Measurements from ENCODE around the gene RCCD1.
"Not testable (repeated sequence)": the region's sequence is repeated elsewhere in the genome, so short reads cannot be mapped to it uniquely, and the experiment has no call there.

The RCCD1 gene

DNA sequence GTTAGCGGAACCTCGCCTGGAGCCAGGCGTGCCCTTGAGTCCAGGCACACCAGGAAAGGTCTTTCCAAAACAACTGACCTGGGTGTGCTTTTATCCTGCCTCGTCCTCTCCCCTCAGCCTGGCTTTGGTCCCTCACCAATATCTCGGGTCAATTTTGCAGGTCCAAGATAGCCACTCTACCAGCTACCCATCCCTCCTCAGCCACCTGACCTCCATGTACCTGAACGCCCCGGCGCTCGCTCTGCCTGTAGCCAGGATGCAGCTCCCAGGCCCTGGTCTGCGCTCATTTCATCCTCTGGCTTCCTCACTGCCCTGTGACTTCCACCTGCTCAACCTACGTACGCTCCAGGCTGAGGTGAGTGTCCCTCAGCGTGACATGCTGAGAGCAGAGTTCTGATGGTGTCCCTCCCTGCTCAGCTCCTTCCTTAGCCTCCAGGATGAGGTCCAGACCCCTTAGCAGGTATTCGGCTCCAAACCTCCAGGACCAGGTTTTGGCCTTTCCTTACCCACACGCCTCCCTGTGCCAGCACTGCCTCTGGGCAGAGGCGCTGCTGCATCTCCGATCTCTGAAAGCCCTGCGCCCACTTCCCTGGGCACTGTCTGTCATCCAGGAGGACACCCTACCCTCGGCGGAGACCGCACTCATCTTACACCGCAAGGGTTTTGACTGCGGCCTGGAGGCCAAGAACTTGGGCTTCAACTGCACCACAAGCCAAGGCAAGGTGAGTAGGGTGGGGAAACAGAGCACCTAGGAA, 36.5 kb upstream of the RCCD1 start:
- DNase-seq = no peak

DNA sequence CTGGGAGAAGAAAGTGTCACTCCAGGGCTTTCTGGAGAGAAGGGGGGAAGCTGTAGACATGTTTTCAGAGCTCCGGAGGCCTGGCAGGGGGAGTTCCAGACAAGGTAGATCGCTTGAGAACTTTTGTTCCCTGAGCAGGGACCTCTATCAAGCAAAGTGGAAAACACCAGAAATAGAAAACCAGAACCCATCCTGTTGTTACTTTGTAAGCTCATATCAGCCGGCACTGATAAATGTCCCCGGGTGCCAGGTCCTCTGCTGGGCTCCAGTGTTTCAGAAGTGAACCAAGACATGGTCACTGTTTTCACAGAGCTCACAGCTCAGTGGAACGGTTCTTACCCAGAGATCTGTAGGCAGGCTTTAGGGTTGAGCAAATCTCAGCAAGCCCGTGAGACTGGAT, 35.8 kb upstream of the RCCD1 start:
- DNase-seq = no peak

DNA sequence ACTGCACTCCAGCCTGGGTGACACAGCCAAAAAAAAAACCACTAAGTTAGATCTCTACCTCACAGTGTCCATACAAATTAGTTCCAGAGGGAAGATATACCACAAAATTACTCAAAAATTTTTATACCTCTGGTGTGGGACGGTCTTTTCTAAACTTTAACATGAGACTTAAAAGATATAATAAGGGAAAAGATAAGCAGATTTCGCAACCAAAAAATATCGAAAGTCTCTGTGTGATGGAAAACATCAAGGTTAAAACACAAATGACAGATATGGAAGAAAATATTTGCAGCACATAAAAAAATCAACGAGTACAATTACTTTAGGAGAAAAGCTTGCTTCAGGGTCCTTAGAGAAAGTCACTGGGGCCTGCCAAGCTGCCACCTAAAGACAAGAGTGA, 32.8 kb upstream of the RCCD1 start:
- no peak for DNase-seq

DNA sequence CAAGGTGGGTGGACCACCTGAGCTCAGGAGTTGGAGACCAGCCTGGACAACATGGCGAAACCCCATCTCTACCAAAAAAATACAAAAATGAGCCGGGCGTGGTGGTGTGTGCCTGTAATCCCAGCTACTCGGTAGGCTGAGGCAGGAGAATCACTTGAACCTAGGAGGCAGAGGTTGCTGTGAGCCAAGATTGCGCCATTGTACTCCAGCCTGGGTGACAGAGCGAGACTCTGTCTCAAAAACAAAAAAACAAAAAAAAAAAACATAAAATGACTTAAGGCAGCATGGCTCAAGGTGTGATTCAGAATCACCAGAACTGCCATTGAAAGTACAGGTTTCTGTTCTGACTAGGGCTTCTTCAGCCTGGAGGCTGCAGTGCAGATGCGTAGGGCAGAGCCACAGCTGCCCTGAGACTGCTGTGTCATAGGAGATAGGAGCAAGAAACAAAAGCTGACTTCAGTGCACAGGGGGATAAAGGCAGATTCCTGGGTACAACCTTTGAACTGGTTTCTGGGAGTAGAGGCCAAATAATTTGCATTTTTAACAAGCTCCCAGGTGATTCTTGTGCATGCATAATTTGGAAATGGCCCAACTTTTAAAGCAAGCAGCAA, 31.9 kb upstream of the RCCD1 start:
- peak; percentile 45 to 61 for DNase-seq

DNA sequence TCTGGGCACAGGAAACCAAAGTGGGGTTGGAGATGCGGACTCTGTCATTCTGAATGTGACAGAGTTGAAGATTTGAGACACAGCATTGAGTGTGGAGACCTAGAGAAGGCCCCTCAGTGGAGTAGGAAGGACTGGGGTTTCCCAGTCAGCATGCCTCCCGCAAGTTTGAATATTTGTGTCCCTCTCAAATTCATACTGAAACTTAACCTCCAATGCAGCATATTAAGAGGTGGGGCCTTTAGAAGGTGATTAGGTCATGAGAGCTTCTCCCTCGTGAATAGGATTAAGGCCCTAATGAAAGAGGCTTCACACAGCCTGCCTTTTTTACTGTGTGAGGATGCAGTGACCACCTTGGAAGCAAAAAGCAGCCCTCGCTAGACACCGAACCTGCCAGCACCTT, 30.3 kb upstream of the RCCD1 start:
- peak in 1 of 2 experiments; percentile 37 for DNase-seq

DNA sequence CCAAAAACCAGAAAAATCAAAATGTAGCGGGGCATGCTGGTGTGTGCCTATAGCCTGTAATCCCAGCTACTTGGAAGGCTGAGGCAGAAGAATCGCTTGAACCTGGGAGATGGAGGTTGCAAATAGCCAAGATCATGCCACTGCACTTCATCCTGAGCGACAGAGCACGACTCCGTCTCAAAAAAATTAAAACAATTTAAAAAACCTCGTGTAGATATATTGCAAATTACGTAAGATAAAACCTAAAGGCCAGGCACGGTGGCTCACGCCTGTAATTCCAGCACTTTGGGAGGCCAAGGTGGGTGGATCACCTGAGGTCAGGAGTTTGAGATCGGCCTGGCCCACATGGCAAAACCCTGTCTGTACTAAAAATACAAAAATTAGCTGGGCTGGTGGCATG, 27.9 kb upstream of the RCCD1 start:
- DNase-seq = not testable (repeated sequence)

DNA sequence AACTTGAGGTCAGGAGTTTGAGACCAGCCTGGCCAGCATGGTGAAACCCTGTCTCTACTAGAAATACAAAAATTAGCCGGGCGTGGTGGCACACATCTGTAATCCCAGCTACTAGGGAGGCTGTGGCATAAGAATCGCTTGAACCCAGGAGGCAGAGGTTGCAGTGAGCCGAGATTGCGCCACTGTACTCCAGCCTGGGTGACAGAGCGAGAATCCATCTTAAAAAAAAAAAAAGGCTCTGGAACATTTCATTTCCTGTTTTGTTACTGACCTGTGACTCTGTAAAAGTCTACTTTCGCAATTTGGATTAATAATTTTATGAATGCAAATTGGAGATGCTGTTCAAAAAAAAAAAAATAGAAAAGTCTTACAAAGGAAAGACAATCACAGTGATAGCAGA, 26.6 kb upstream of the RCCD1 start:
- not testable (repeated sequence) for DNase-seq

DNA sequence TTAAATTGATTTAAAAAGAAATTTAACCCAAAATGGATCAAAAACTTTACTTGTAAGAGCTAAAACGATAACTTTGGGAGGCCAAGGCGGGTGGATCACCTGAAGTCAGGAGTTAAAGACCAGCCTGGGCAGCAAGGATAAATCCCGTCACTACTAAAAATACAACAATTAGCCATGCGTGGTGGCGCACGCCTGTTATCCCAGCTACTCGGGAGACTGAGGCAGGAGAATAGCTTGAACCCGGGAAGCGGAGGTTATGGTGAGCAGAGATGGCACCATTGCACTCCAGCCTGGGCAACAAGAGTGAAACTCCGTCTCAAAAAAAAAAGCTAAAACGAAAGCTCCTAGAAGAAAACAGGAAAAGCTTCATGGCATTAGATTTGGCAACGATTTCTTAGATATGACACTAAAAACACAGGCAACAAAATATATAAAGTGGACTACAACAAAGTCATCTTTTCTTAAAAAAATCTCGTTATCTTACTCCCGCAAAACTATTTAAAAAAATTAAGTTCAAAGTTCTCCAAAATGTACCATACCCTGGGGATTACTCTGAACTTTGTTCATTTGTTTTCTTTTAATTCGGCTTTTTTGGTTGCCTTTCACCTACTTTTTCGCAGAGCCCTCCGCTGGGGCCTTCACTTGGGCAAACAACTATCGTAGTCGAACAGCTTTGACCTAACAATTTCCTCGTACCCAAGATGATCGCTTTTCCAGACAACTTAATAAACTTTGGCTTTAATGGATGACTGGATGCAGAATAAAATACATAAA, 25.3 kb upstream of the RCCD1 start:
- no peak for DNase-seq

DNA sequence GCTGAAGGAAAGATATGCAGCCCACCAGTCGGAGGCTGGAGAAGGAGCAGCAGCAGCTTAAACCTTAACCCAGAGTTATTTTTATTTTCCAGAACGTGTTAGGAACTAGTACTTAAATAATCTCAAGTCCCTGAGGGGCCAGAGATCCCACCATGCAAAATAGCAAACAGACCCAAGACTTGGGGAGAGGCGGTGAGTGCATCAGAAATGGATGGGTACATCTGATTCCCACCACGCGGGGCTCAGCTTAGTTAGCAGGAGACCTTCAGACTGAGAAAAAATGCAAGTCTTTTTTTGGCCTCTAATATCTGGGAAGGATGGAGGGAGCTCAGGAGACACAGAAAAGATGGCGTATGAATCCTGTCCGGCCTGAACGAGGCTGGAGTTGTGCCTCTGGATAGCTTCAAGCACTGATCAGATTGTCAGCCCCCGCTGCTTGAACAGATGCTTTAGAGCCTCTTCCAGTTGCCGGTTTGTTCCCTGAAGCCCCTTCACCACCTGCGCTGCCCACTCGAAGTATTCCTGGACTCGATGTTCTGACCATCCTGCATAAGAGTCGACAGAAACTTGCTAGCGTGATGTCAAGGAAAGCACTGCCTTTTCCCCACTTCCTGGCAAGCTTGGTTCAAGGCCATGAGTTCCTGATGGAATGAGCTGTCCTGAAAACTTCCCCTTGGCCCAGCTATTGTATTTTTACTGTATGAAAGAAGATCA, 23.7 kb upstream of the RCCD1 start:
- peak; percentile 11 to 23 for DNase-seq

DNA sequence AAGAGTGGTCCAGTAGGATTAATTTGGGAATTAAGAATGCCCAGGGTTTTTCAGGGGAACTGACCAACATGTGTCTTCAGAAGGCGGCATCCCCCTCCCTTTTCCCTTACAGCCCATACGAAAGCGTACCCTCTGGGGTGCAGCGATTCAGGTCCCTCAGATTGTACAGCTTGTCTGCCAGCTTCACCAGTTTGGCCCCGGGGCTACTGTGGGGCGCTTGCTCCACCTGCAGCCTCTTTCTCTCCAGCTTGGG, 23.2 kb upstream of the RCCD1 start:
- DNase-seq = no peak

DNA sequence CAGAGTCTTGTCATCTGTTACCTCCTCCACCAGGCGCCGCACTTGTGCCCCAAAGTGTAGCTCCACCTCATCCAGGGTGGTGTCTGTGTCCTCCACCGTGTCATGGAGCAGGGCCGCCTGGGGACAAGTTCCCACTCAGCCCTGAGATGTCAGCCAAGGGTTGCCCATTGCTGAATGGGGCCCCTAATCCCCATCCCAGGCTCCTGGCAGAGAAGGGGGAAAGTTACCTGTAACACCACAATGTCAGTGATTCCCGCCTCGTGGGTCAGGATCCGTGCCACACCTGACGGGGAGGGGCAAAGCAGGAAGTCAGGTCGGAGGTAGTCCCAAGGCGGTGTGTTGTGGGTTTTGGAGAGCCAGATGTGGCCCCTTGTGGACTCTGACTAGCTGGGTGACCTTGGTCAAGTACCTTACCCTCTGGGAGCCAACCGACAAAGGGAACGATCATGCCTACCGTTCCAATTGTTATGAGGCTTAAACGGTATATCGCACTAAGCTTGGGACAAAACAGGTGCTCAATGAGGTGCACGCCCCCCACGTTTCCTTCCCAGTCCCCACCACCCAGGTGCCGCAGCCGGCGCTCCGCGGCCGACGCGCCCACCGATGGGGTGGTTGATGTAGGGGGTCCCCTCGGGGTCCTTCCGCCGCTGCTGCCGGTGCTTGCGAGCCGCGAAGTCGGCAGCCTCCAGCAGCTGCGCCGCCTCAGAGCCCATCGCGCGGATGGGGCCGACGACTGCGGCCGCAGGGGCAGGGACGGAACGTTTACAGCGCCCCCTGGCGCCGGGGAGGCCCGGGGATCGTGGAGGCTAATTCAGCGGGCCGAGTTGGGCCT, 22.6 kb upstream of the RCCD1 start, which contains the start of gene HDDC3:
Gene HDDC3, minus strand, starts transcription at position 722 of the 832 bp plus-strand sequence. Its CDS starts 9 bp downstream, at position 713.
- DNase-seq = peak; percentile 96

DNA sequence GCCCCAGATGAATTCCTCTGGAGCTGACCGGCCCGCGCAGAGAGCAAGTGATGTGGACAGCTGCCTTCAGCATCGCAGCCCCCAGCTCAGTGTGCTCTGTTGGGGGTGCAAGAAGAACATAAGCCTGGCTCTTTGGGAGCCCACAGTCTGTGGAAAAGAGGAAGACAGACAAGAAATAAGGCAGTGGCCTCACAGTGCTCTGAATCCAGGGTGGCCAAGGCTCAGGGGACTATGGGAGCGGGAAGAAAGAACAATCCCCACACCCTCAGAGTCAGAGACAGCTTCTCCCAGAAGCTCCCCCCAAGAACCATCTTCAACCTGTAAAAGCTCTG, 22.1 kb upstream of the RCCD1 start:
- DNase-seq = no peak

DNA sequence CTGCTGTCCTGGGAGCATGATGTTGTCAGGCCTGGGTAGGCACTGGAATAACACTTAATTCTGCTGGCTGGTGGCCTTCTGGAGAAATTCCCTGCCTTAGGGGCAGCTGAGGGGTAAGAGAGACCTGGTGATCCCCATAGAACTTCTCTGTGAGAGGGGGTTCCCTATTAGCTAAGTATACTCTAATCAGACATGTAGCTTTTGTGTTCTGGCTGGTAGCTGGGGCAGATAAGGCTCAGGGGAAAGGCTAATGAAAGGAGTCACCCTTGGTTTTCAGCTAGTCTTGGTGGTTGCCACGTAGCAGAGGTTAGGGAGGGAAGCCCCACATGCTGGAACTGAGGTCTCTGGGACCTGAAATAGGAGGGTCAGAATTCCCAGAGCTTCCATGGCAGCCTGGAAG, 21.4 kb upstream of the RCCD1 start:
- DNase-seq = no peak

DNA sequence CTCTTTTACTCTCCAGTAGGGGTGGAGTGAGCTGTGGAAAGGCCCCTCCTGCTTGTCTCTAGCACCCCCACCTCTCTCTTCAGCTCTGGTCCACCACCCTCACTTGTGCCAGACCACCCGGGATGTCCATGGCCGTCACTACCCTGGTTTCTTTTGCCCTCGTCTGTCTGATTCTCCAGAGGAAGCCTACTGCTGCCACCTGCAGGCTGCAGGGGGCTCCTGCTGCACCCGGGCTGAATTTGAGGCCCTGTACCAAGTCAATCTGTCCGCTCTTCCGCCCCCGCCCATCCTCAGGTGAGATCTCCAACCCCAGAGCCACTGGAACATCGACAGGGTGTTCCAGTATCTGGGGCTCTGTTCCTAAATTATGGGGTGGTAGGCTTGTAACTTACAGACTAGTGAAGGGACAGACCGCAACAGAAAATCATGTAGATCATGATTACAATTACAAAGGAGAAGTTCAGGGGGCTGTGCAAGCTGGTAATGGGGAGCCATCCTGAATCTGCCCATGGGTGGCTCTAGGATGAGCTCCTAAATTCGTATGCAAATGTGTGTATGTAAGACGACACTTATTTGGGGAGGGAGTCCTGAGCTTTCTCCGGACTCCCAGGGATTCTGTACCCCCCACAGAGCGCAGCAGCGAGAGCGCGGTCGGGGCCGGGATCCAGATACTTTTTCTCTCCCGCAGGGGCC, 20.3 kb upstream of the RCCD1 start:
- DNase-seq = peak; percentile 93 to 94

DNA sequence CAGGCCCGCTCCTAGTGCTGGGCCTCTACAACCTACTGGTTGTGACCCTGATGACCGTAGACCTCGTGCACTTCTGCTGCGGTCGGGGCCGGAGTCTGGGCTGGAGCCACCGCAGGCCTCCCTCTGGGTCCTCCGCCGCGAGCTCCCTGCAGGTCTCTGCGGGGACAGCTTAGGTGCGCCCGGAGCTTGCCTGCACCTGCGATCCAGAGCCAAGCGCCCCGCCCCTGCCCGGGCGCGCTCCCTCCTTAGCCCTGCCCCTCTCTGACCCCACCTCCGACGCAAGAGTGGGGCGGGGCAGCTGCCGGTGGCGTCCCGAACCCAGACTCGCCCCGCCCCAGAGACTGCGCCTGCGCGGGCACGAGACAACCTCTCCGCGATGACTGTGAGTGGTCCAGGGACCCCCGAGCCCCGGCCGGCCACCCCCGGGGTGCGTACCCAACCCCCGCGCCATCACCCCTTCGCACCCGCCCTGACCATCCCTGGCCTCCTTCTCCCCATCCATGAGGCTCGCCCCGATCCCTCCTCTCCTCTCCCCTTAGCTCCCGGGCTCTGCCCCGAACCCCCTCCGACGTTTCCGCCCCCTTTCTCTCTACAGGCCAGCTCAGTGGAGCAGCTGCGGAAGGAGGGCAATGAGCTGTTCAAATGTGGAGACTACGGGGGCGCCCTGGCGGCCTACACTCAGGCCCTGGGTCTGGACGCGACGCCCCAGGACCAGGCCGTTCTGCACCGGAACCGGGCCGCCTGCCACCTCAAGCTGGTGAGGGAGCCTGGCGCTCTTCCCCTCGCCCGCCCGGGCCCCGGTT, 19.5 kb upstream of the RCCD1 start, which contains the start of gene UNC45A:
Gene UNC45A, plus strand, starts transcription at position 337 of the 803 bp plus-strand sequence. Its CDS starts 40 bp downstream, at position 377.
- peak; percentile 97 to 98 for DNase-seq

DNA sequence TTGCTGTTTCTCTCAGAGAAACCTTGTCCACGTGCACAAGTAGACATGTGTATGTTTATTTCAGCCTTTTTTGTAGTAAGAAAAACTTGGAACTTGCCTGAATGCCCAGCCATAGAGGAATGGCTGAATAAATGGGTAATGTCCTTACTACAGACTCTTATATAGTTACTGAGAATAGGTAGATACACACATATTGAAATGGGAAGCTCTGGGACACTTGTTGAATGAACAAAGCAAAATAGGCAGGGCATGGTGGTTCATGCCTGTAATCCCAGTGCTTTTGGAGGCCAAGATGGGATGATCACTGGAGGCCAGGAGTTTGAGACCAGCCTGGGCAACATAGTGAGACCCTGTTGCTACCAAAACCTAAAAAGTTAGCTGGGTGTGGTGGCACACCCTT, 17.9 kb upstream of the RCCD1 start:
- no peak for DNase-seq

DNA sequence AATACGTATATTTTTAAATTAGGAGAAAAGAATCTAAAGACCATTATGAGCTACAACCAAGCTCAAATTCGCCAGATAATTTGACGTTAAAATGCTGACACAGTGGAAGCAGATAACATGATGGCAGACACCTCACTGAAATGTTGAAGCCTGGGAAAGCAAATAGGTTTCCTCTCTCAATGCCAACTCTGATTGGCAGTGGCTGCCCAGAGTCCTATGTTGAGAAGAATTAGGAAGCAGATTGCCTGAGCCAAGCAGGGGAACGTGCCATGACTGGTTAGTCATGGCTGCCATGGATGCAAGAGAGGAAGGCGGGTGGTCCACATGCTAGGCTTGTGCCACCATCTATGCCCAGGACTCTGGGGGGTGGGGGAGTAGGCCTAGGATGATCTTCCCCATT, 16.4 kb upstream of the RCCD1 start:
- no peak for DNase-seq

DNA sequence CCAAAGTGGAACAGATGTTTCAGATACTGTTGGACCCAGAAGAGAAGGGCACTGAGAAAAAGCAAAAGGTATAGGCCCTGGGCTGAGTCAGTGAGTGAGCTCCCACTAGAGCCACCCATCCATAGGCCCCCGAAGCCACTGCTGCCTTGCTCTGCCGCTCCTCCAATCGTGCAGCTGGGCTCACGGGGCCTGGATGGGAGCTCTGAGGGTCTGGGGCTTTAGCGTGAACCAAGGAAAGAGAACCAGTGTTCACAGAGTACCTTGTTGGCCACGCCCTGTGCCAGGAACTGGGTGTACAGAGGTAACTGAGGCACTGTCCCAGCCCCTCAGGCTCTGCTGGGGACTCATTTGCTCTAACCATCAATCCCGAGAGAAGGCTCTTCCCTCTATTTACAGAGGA, 14.9 kb upstream of the RCCD1 start:
- DNase-seq = no peak

DNA sequence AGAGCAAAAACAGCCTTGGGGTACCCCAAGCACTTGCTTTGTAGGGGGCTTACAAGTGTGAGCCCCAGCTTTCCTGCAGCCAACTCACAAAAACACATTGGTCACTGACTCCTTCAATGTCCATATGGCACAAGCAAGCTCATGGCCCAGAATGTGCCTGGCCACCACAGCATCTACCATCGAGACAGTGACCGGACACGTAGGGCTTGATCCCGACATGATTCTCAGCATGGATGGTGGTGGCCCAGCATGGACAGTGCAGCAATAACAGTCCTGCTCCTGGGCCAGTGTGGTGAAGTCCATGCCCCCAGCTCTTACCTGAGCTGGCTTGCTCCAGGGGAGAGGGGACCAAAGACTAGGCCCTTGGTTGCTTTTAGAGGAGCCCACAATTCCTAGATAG, 13.6 kb upstream of the RCCD1 start:
- DNase-seq = no peak

DNA sequence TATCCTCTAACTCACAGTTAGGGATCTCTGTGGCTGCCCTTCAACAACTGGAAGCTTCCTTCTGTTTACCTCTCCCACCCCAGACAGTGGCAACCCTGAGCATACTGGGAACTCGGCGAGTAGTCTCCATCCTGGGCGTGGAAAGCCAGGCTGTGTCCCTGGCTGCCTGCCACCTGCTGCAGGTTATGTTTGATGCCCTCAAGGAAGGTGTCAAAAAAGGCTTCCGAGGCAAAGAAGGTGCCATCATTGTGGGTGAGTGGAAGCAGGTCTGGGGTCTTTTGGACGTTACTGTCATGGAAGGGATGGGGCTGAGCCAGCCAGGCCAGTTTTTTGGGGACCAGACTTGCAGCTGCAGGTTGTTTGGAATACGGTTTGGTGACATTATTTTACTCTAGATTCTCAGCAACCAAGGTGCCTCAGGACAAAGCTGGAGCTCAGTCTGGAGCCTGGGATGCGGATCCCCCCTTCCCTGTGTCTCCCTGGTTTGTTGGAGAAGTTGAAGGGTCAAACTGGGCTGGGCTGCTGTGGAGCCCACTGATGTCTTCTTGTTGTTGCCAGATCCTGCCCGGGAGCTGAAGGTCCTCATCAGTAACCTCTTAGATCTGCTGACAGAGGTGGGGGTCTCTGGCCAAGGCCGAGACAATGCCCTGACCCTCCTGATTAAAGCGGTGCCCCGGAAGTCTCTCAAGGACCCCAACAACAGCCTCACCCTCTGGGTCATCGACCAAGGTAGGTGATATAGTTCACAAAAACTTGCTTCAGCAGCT, 12.1 kb upstream of the RCCD1 start:
- no peak for DNase-seq
